Choroid plexus epithelial cell (primary cell): Measurements from ENCODE around the gene KIRREL3.

Source experiments
- DNase-seq: peaks from one replicate; pipeline ENCODE4 v3.0.0-alpha.2; 2010; ENCODE audit warnings: low read depth
- H3K4me3 ChIP-seq: 2 replicates; pipeline ENCODE4 v1.5.1; 2011; ENCODE audit warnings: low read depth, mild to moderate bottlenecking, control low read depth, low read length, moderate library complexity
- CTCF ChIP-seq: conservative IDR thresholded peaks from 2 replicates; pipeline ENCODE4 v1.5.1; 2011; ENCODE audit warnings: low read depth, mild to moderate bottlenecking, control low read depth, inconsistent platforms, low read length, moderate library complexity

Gene KIRREL3

DNA sequence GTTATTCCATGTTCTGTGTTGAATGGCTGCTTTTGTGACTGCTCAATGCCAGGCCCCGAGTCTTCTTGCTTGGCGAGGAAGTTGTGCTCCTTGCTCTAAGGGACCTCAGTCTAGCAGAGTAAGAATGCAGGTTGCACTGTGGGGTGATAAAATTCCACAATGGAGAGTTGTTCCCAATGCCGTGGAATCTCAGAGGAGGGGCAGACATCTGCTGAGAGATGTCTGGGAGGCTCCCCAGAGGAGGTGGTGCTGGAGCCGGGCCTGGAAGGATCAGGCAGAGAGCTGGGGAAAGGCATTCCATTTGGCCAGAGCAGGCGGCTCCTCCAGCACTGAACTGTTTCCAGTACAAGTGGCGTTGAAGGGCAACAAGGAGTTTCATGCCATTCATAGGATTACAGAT, 589.9 kb downstream of the KIRREL3 start:
- no peak for DNase-seq
- H3K4me3 ChIP-seq: no peak overlapping the region
- TF ChIP-seq CTCF: no peak

DNA sequence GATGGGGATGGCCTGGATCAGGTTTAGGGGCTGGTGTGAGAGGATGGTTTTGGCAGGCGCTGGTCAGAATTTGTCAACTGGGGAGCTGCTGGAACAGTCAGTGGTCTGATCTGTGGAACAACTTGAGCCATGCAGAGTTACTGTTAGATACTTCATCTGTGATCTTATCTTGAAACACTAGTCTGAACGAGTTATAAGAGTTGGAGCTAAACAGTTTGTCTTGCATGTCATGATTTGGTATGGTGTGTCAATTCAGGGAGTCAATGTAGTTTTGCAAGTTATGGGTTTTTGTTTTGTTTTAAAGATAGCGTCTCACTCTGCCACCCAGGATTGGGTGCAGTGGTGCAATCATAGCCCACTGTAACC, 591.0 kb downstream of the KIRREL3 start:
- TF ChIP-seq CTCF: no peak
- no peak overlapping the region for H3K4me3 ChIP-seq
- DNase-seq: no peak

DNA sequence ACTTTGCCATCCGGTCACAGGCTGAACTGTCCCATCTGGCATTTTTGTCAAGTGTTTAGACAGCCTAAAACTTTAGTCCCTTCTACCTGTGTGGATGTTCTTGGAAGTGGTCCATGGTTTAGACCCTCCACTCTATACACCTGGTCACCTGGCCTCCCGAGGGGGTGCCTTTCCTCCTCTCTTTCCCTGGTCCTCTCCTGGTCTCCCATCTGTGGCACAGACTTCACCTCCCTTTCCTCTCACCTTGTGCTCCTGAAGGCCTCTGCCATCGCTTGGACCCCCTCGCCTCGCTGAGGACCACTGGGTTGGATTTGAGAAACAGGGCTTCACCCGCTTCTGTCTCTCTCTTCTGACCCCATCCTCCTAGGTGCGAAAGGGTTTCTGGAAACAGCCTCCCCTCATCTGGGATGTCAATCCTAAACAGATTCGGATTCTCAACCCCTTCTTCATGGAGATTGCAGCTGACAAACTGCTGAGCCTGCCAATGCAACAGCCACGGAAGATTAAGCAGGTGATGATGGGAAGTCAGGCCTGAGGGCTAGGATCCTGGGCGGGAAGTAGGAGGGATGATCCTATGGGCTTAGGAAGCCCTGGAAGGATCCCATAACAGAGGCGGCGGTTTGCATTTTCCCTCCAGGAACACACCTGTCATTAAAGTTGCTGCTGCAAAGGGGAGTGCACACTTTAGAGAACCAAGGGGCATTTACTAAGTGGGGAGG, 591.5 kb downstream of the KIRREL3 start:
- DNase-seq: no peak
- no peak for TF ChIP-seq CTCF
- no peak overlapping the region for H3K4me3 ChIP-seq

GRCh38 chr11:126408496-126408895, 592.1 kb downstream of the KIRREL3 start:
- no peak for TF ChIP-seq CTCF
- no peak for DNase-seq
- H3K4me3 ChIP-seq: no peak overlapping the region

- TF ChIP-seq CTCF: no peak
- DNase-seq: no peak
- H3K4me3 ChIP-seq: no peak overlapping the region
These were observed 592.8 kb downstream of the KIRREL3 start for GRCh38 chr11:126407682-126408288.

- TF ChIP-seq CTCF: no peak
- no peak for DNase-seq
These were observed 593.5 kb downstream of the KIRREL3 start for GRCh38 chr11:126407101-126407521.

DNA sequence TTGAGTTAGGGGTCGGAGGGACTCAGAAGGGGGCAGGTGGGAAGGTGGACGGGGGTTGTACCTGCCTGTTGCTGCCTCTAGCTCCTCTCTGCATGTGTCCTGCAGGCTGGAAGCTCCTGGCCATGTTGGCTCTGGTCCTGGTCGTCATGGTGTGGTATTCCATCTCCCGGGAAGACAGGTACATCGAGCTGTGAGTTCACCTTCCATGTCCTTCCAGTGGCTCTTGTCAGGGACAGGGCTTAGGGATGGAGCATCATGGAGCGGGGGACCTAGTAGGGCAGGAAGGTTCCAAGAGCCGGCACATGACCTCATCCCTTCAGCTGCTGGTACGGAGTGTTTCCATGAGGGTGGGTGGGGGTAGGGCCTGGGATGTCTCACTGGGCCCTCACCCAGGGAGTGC, 594.2 kb downstream of the KIRREL3 start:
- no peak for TF ChIP-seq CTCF
- H3K4me3 ChIP-seq: no peak overlapping the region
- DNase-seq: no peak

More at GRCh38 chr11:126407101-126407521, 593.5 kb downstream of the KIRREL3 start:
- H3K4me3 ChIP-seq: no peak overlapping the region
